NCI-H82 treated with DMSO at 0.1 percent for 48 hours (cell line): ENCODE results near the gene ULK1.

ENCODE experiments used
- DNase-seq: peaks from one replicate; lab custom pipeline; 2025; ENCODE audit not compliant: unreplicated experiment; lab: John Stamatoyannopoulos, UW

The ULK1 gene

GRCh38 chr12:131962069-131962468 is 67.6 kb downstream of the ULK1 start:
- DNase-seq: no peak

GRCh38 chr12:131963381-131963780 is 69.0 kb downstream of the ULK1 start:
- no peak for DNase-seq

GRCh38 chr12:131965073-131965472 is 70.7 kb downstream of the ULK1 start:
- DNase-seq: no peak

- DNase-seq: no peak
Observed at GRCh38 chr12:131971226-131971625, 76.8 kb downstream of the ULK1 start.
